GM19025 (cell line): Measurements from ENCODE around the gene HMOX1.

Experiments used
- ATAC-seq: cut with Tn5 transposase; IDR thresholded peaks from one replicate; pipeline ENCODE4 v1.9.1; 2021; ENCODE audit warnings: mild to moderate bottlenecking, low read depth, moderate library complexity; ENCODE audit not compliant: unreplicated experiment

The HMOX1 gene

DNA sequence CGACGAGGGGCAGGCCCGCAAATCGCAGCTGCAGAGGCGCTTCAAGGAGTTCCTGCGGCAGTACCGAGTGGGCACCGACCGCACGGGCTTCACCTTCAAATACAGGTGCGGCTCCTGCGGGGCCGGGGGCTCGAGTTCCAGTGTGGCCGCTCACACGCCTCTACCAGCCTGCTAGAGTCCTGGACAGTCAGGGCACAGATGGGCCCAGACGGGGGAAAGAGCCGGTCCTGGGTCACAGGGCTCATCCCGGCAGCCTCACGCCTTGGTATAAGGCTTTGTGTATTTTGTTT lies 19.6 kb downstream of the HMOX1 start:
- no peak for ATAC-seq

- ATAC-seq = no peak
These were observed 21.0 kb downstream of the HMOX1 start for GRCh38 chr22:35401863-35402262.

- no peak for ATAC-seq
These were observed 22.5 kb downstream of the HMOX1 start for GRCh38 chr22:35403356-35403755.

- ATAC-seq = no peak
These were observed 23.3 kb downstream of the HMOX1 start for GRCh38 chr22:35404176-35404575.

GRCh38 chr22:35406443-35406842 lies 25.5 kb downstream of the HMOX1 start:
- no peak for ATAC-seq

- no peak for ATAC-seq
These were observed 26.5 kb downstream of the HMOX1 start for GRCh38 chr22:35407362-35407761.

DNA sequence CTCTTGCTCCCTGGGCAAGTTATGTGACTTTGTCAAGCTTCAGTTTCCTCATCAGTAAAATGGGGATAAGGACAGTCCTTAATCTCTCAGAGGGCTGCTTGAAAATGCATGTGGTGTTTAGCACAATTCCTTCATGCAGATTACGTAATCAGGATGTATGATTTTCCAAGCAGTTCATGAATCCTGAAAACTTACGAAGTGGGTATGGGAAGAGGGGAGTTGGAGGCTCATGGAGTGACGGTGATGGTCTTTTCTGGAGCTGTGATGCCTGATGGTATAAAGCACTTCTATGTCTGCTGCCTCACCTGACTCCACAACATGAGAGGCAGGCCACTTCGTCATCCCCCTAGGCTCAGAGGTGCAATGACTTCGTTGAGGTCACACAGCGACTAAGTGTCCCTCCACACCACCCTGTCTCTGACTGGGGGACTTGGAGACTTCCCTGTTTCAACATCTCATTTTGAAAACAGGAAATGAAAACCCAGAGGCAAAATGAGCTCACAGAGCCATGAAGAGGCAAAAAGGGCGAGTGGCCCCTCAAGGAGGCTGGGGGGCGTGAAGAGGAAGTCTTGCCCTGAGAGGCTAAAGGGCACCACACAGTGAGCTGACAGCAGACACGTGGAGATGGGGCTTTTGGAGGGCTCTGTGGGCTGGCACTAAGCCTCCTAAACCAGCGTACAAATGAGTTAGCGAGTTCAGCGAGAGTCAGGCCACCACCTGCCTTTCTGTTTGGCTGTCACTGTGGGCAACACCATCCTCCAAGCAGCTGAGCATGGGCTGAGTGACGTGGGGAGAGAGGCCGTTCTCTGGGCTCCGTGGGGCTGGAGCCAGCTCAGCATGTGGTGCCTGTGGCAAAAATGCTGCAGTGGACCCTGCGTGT lies 29.1 kb downstream of the HMOX1 start:
- peak; percentile 72 for ATAC-seq

- no peak for ATAC-seq
These were observed 29.8 kb downstream of the HMOX1 start for GRCh38 chr22:35410663-35411034.

DNA sequence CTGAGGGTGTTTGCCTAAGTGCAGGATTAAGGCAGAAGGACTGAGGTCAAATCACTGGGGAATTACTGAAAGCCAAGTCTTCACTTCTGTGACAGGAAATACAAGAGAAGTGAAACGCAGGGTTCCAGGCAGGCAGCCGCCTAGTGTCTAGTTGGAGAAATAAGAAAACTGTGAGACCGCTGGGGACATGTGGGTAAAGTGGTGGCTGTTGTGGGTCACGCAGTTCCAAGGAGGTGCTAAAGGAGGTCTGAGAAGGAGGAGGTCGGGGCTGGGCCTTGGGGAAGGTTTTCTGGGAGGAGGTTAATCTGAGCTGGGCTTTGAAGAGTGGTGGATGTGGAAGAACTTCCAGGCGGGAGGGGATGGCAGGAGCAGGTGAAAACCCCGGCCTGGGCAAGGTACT lies 30.2 kb downstream of the HMOX1 start:
- no peak for ATAC-seq

GRCh38 chr22:35413624-35414023 lies 32.7 kb downstream of the HMOX1 start:
- no peak for ATAC-seq

DNA sequence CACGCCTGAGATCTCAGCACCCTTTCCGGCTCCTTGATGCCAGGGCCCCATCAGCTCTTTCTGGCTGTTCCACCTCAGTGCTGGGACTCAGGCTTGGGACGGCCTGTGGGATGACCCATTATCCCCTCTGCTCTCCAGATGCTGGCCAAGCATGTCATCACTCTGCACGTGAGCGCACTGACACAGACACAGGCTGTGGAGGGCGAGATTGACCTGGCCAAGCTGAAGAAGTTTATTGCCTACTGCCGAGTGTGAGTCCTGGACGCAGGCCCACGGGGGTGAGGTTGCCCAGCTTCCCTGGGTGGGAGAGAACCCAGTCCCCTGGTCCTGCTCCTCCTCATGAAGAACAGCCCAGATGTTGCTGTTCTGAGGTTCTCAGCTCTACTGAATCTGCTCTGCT lies 36.7 kb downstream of the HMOX1 start:
- no peak for ATAC-seq

DNA sequence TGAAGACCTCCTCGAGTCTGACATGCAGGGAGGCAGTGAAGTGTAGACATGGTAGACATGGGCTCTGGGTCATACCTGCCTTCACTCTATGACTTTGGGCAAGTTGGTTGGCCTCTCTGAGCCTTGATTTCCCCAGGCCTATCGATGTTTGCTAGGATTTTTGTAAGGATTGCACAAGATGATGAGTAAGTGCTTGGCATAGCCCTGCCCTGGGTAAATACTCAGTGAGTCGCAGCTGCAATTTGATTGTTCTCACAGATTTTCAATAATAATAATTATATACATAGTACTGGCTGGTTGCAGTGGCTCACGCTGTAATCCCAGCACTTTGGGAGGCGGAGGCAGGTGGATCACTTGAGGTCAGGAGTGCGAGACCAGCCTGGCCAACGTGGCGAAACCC lies 37.2 kb downstream of the HMOX1 start:
- ATAC-seq = no peak

DNA sequence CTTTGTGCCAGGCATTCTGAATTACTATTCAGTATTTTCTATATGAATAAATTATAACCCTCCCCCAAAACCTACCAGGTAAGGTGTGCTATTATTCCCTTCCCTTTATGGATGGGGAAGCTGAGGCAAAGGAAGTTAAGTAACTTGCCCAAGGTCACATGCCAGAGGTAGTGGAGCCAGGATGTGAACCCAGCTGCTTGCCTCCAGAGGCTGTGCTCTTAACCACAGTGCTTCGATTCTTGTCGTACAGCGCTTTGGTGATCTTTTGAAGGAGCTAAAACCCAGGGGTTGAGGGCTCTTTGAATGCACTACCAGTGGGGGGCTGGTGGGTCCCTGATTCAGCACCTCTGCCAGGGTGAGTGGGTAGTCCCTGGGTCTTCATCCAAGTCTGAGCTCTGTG lies 37.8 kb downstream of the HMOX1 start:
- no peak for ATAC-seq

DNA sequence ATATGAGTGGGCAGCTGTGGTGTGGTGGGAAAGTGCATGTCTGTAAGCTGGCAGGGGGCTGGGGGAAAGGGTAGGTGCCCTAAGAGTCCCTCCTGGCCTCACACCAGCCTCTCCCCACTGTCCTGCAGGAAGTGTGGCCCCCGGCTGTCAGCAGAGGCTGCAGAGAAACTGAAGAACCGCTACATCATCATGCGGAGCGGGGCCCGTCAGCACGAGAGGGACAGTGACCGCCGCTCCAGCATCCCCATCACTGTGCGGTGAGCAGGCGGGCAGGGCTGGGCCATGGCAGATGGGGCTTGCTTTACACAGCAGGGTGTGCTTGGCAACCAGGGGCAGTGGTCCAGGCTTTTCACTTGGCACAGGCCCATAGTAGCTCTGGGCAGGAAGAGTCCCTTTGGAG lies 38.9 kb downstream of the HMOX1 start:
- no peak for ATAC-seq

- no peak for ATAC-seq
These were observed 40.2 kb downstream of the HMOX1 start for GRCh38 chr22:35421121-35421520.

DNA sequence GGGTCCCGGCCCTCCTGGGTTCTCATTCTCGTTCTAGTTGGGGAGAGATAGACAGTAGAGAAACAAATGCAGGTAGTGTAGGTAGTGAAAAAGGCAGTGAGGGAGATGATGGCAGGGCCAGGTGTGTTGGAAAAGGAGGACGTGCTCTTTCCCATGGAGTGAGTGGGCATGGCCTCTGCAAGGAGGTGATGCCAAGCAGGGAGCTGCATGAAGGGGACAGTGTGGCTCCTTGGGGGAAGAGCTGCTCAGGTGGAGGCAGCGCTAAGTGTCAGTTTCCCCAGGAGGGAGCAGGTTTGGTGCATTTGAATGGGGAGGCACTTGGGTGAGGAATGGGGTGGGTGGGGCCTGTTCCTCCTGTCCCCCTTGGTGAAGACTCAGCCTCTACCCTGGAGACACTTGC lies 41.2 kb downstream of the HMOX1 start:
- ATAC-seq = no peak

- no peak for ATAC-seq
These were observed 42.0 kb downstream of the HMOX1 start for GRCh38 chr22:35422936-35423335.

- no peak for ATAC-seq
These were observed 43.2 kb downstream of the HMOX1 start for GRCh38 chr22:35424081-35424480.

GRCh38 chr22:35424761-35425160 lies 43.9 kb downstream of the HMOX1 start:
- no peak for ATAC-seq

GRCh38 chr22:35425546-35425945 lies 44.6 kb downstream of the HMOX1 start:
- no peak for ATAC-seq

- no peak for ATAC-seq
These were observed 45.3 kb downstream of the HMOX1 start for GRCh38 chr22:35425971-35426800.

- no peak for ATAC-seq
These were observed 45.9 kb downstream of the HMOX1 start for GRCh38 chr22:35426801-35427140.
